ENCODE results near the gene RNF150. TPM values are rescaled to one million over a fixed set of nuclear protein-coding genes. Genes with fewer than 3 reads are reported as not detected.
A peak's percentile ranks its signal among the peaks of the same experiment; 100 is the strongest.

RNF150 gene
- total RNA-seq, 4 donors from 2014 or later: 33.1 to 53.3 (median 43.6) TPM

- Histone ChIP-seq H3K4me1 (peaks cover 0 to 5% (median 2%) of the 10 kb centered on the region in 4 donors), H3K9me3 (no peaks in the 10 kb centered on the region), H3K36me3 (no peaks in the 10 kb centered on the region), H3K4me3 (no peak overlapping the region), H3K27ac (replicated peaks in 1 of 4) (no peak overlapping the region), H3K27me3 (peaks cover 0 to 8% (median 0%) of the 10 kb centered on the region in 4 donors)
- DNase-seq (ENCODE audit: extremely low spot score): no peak
- TF ChIP-seq POLR2AphosphoS5 (IDR thresholded peaks at IDR 0.05) (no peak), CTCF (IDR thresholded peaks at IDR 0.05) (peak; percentile 56 to 58 (median 58)), POLR2A (IDR thresholded peaks at IDR 0.05; ENCODE audit: low read depth) (no peak)
- intact Hi-C loops (cut with DNase I): no loop called here
These were observed 24.9 kb upstream of the RNF150 start for GRCh38 chr4:141158219-141158618.

- Histone ChIP-seq H3K4me1 (peaks cover 0 to 5% (median 2%) of the 10 kb centered on the region in 4 donors), H3K4me3 (no peak overlapping the region), H3K27me3 (no peaks in the 10 kb centered on the region), H3K9me3 (no peaks in the 10 kb centered on the region), H3K36me3 (no peaks in the 10 kb centered on the region), H3K27ac (replicated peaks in 1 of 4) (no peak overlapping the region)
- 84% methylated on average over 4 of the region's 4 CpGs for WGBS
- no peak for TF ChIP-seq EP300 (IDR thresholded peaks at IDR 0.05)
- no peak for TF ChIP-seq CTCF (IDR thresholded peaks at IDR 0.05)
- no peak for TF ChIP-seq POLR2A (IDR thresholded peaks at IDR 0.05; ENCODE audit: low read depth)
- no peak for TF ChIP-seq POLR2AphosphoS5 (IDR thresholded peaks at IDR 0.05)
- intact Hi-C loops (cut with DNase I): no loop called here
- no peak for DNase-seq (ENCODE audit: extremely low spot score)
These were observed 22.3 kb upstream of the RNF150 start for GRCh38 chr4:141155586-141155985.

- no peak overlapping the region for H3K4me3 ChIP-seq
- H3K9me3 ChIP-seq: no peaks in the 10 kb centered on the region
- no peak overlapping the region for H3K27ac ChIP-seq (replicated peaks in 1 of 4)
- intact Hi-C loops (cut with DNase I): no loop called here
- no peaks in the 10 kb centered on the region for H3K27me3 ChIP-seq
- TF ChIP-seq POLR2AphosphoS5 (IDR thresholded peaks at IDR 0.05) (no peak), POLR2A (IDR thresholded peaks at IDR 0.05; ENCODE audit: low read depth) (no peak), CTCF (IDR thresholded peaks at IDR 0.05) (no peak)
- 82% methylated on average over 3 of the region's 3 CpGs for WGBS
- DNase-seq (ENCODE audit: extremely low spot score): no peak
- peaks cover 0 to 5% (median 2%) of the 10 kb centered on the region in 4 donors for H3K4me1 ChIP-seq
- no peaks in the 10 kb centered on the region for H3K36me3 ChIP-seq
These were observed 21.5 kb upstream of the RNF150 start for GRCh38 chr4:141154725-141155124.

- no peak overlapping the region for H3K27ac ChIP-seq (replicated peaks in 1 of 4)
- DNase-seq (ENCODE audit: extremely low spot score): no peak
- no peaks in the 10 kb centered on the region for H3K27me3 ChIP-seq
- TF ChIP-seq EP300 (IDR thresholded peaks at IDR 0.05) (no peak), CTCF (IDR thresholded peaks at IDR 0.05) (no peak), POLR2AphosphoS5 (IDR thresholded peaks at IDR 0.05) (no peak), POLR2A (IDR thresholded peaks at IDR 0.05; ENCODE audit: low read depth) (no peak)
- H3K9me3 ChIP-seq: no peaks in the 10 kb centered on the region
- no peak overlapping the region for H3K4me3 ChIP-seq
- intact Hi-C loops (cut with DNase I): no loop called here
- 34% methylated on average over 4 of the region's 4 CpGs for WGBS
- H3K36me3 ChIP-seq: no peaks in the 10 kb centered on the region
- H3K4me1 ChIP-seq: peaks cover 0 to 5% (median 2%) of the 10 kb centered on the region in 4 donors
These were observed 20.7 kb upstream of the RNF150 start for GRCh38 chr4:141153751-141154510.

- Histone ChIP-seq H3K27me3 (no peaks in the 10 kb centered on the region), H3K36me3 (no peaks in the 10 kb centered on the region), H3K9me3 (no peaks in the 10 kb centered on the region), H3K4me3 (no peak overlapping the region), H3K27ac (replicated peaks in 1 of 4) (no peak overlapping the region), H3K4me1 (no peaks in the 10 kb centered on the region)
- DNase-seq (ENCODE audit: extremely low spot score): no peak
- WGBS: 97% methylated on average over 2 of the region's 2 CpGs
- TF ChIP-seq POLR2A (IDR thresholded peaks at IDR 0.05; ENCODE audit: low read depth): no peak
- no peak for TF ChIP-seq EP300 (IDR thresholded peaks at IDR 0.05)
- TF ChIP-seq CTCF (IDR thresholded peaks at IDR 0.05): no peak
- TF ChIP-seq POLR2AphosphoS5 (IDR thresholded peaks at IDR 0.05): no peak
- intact Hi-C loops (cut with DNase I): no loop called here
These were observed 10.9 kb upstream of the RNF150 start for GRCh38 chr4:141144207-141144606.
